H9 (cell line): ENCODE data around the gene PCSK9. TPM values are rescaled to one million over a fixed set of nuclear protein-coding genes. Genes with fewer than 3 reads are reported as not detected.
A peak's percentile ranks its signal among the peaks of the same experiment; 100 is the strongest.

ENCODE experiments used
- DNase-seq: peaks from one replicate; pipeline ENCODE4 v3.0.0-alpha.2; 2017
- H2AFZ ChIP-seq: one replicate; pipeline ENCODE4 v1.6.1; 2013; ENCODE audit warnings: mild to moderate bottlenecking, low read length, control low read depth, moderate library complexity
- H2AK5ac ChIP-seq: 2 replicates; pipeline ENCODE4 v1.6.1; 2013; ENCODE audit warnings: low read length, control low read depth, mixed read lengths; ENCODE audit not compliant: insufficient read length
- H2BK120ac ChIP-seq: one replicate; pipeline ENCODE4 v1.6.1; 2013; ENCODE audit warnings: low read depth, mild to moderate bottlenecking, low read length, control low read depth, inconsistent platforms; ENCODE audit not compliant: poor library complexity, severe bottlenecking
- H2BK12ac ChIP-seq: 2 replicates; pipeline ENCODE4 v1.6.1; 2013; ENCODE audit warnings: low read length, control low read depth, mixed read lengths, low read depth; ENCODE audit not compliant: insufficient read length
- H2BK15ac ChIP-seq: 2 replicates; pipeline ENCODE4 v1.6.1; 2013; ENCODE audit warnings: low read depth, low read length, control low read depth
- H2BK20ac ChIP-seq: one replicate; pipeline ENCODE4 v1.6.1; 2013; ENCODE audit warnings: low read depth, mild to moderate bottlenecking, low read length, control low read depth, inconsistent platforms; ENCODE audit not compliant: poor library complexity, severe bottlenecking
- H2BK5ac ChIP-seq: 2 replicates; pipeline ENCODE4 v1.6.1; 2013; ENCODE audit warnings: low read length, control low read depth, mixed read lengths; ENCODE audit not compliant: insufficient read length
- H3K14ac ChIP-seq: 2 replicates; pipeline ENCODE4 v1.6.1; 2013; ENCODE audit warnings: low read length, control low read depth; ENCODE audit not compliant: insufficient read depth
- H3K18ac ChIP-seq: 2 replicates; pipeline ENCODE4 v1.6.1; 2013; ENCODE audit warnings: low read depth, mild to moderate bottlenecking, mixed read lengths, low read length, control low read depth; ENCODE audit not compliant: insufficient read length
- H3K23ac ChIP-seq: 2 replicates; pipeline ENCODE4 v1.6.1; 2013; ENCODE audit warnings: low read length, control low read depth, mixed read lengths, low read depth; ENCODE audit not compliant: insufficient read length
- H3K23me2 ChIP-seq: 2 replicates; pipeline ENCODE4 v1.6.1; 2013; ENCODE audit warnings: low read depth, mild to moderate bottlenecking, mixed read lengths, low read length, control low read depth; ENCODE audit not compliant: insufficient read length, poor library complexity, severe bottlenecking
- H3K27ac ChIP-seq: 2 replicates; pipeline ENCODE4 v1.5.1; 2013; ENCODE audit warnings: low read length, control low read depth, mixed read lengths, low read depth; ENCODE audit not compliant: insufficient read length
- H3K27me3 ChIP-seq: 2 replicates; pipeline ENCODE4 v1.6.1; 2013; ENCODE audit warnings: low read length, control low read depth, inconsistent platforms; ENCODE audit not compliant: insufficient read depth
- H3K4ac ChIP-seq: 2 replicates; pipeline ENCODE4 v1.6.1; 2013; ENCODE audit warnings: low read depth, mild to moderate bottlenecking, control low read depth, inconsistent platforms, low read length, moderate library complexity
- H3K4me1 ChIP-seq: 2 replicates; pipeline ENCODE4 v1.6.1; 2013; ENCODE audit warnings: low read length, control low read depth, inconsistent platforms; ENCODE audit not compliant: insufficient read depth
- H3K4me2 ChIP-seq: 2 replicates; pipeline ENCODE4 v1.6.1; 2013; ENCODE audit warnings: low read length, control low read depth, mixed read lengths; ENCODE audit not compliant: insufficient read length, insufficient read depth
- H3K56ac ChIP-seq: 2 replicates; pipeline ENCODE4 v1.6.1; 2013; ENCODE audit warnings: low read depth, mild to moderate bottlenecking, mixed read lengths, low read length, control low read depth; ENCODE audit not compliant: insufficient read length
- H3K79me1 ChIP-seq: 2 replicates; pipeline ENCODE4 v1.6.1; 2013; ENCODE audit warnings: low read depth, mild to moderate bottlenecking, moderate library complexity, low read length, control low read depth, inconsistent platforms; ENCODE audit not compliant: insufficient read depth, poor library complexity, severe bottlenecking
- H3K79me2 ChIP-seq: 2 replicates; pipeline ENCODE4 v1.6.1; 2013; ENCODE audit warnings: low read length, control low read depth, inconsistent platforms; ENCODE audit not compliant: insufficient read depth
- H3K9ac ChIP-seq: 2 replicates; pipeline ENCODE4 v1.6.1; 2013; ENCODE audit warnings: low read length, control low read depth, mixed read lengths; ENCODE audit not compliant: insufficient read length; ENCODE audit errors: extremely low read depth
- H3K9me3 ChIP-seq: one replicate; pipeline ENCODE4 v1.6.1; 2013; ENCODE audit warnings: low read depth, low read length, inconsistent platforms; ENCODE audit not compliant: control insufficient read depth
- H3T11ph ChIP-seq: one replicate; pipeline ENCODE4 v1.6.1; 2013; ENCODE audit warnings: mild to moderate bottlenecking, low read length, control low read depth, inconsistent platforms
- H4K20me1 ChIP-seq: one replicate; pipeline ENCODE4 v1.6.1; 2013; ENCODE audit not compliant: control insufficient read depth, insufficient read length, insufficient read depth
- H4K5ac ChIP-seq: 2 replicates; pipeline ENCODE4 v1.6.1; 2013; ENCODE audit warnings: low read depth, mild to moderate bottlenecking, mixed read lengths, low read length, control low read depth; ENCODE audit not compliant: insufficient read length
- H4K8ac ChIP-seq: replicated peaks from 2 replicates; pipeline ENCODE4 v1.6.1; 2013; ENCODE audit warnings: low read length, control low read depth, mixed read lengths, low read depth; ENCODE audit not compliant: insufficient read length
- H4K91ac ChIP-seq: 2 replicates; pipeline ENCODE4 v1.6.1; 2013; ENCODE audit warnings: low read depth, mild to moderate bottlenecking, moderate library complexity, mixed read lengths, low read length, control low read depth; ENCODE audit not compliant: insufficient read length
- H3K27ac Mint-ChIP-seq, 3 experiments: 2 replicates in 2 of 3; 3 replicates in 1 of 3; pipeline ENCODE4 v1.8.0; 2020 to 2021; ENCODE audit warnings: mixed read lengths in 3 of 3, mild to moderate bottlenecking in 1 of 3, moderate library complexity in 1 of 3
- H3K27me3 Mint-ChIP-seq: 2 replicates; pipeline ENCODE4 v1.8.0; 2021; ENCODE audit warnings: low read depth, mild to moderate bottlenecking, moderate library complexity, mixed read lengths
- H3K36me3 Mint-ChIP-seq, 3 experiments: 2 replicates in 2 of 3; 3 replicates in 1 of 3; pipeline ENCODE4 v1.8.0; 2020 to 2021; ENCODE audit warnings: low read depth in 3 of 3, mixed read lengths in 3 of 3; ENCODE audit not compliant: insufficient read depth in 1 of 3
- H3K4me1 Mint-ChIP-seq, 2 experiments: 2 replicates each; pipeline ENCODE4 v1.8.0; 2020; ENCODE audit warnings: mixed read lengths in 2 of 2
- H3K4me3 Mint-ChIP-seq, 2 experiments: 2 replicates in 1 of 2; 3 replicates in 1 of 2; pipeline ENCODE4 v1.8.0; 2020 to 2021; ENCODE audit warnings: mild to moderate bottlenecking in 2 of 2, mixed read lengths in 2 of 2, moderate library complexity in 1 of 2
- H3K9me3 Mint-ChIP-seq, 2 experiments: 2 replicates in 1 of 2; 3 replicates in 1 of 2; pipeline ENCODE4 v1.8.0; 2020; ENCODE audit warnings: mild to moderate bottlenecking in 2 of 2, mixed read lengths in 2 of 2, moderate library complexity in 1 of 2
- WGBS: extraction: QIAGEN DNeasy Blood & Tissue Kit; methylation state at CpG from one replicate; pipeline ENCODE4 v1.1.7; 2013; ENCODE audit warnings: missing lambda C conversion rate, low lambda C conversion rate, mixed read lengths; ENCODE audit not compliant: insufficient read length; ENCODE audit errors: extremely low coverage; 5-methylcytosine and 5-hydroxymethylcytosine counted together
- total RNA-seq: library from RNA; stranded (reverse); gene quantifications from 2 replicates; pipeline ENCODE4 v1.2.1, GENCODE V29; 2021
- TF ChIP-seq, protein P1 (sequence below): fragments of 200-600 bp; sonication (generic); conservative IDR thresholded peaks from 3 replicates; pipeline ENCODE4 v1.8.0; 2021; ENCODE audit warnings: antibody characterized with exemption, mild to moderate bottlenecking

The PCSK9 gene
- total RNA-seq, 1 experiment from 2014 or later: 75.1 TPM

- Histone ChIP-seq H2BK20ac (no peak overlapping the region), H3T11ph (no peak overlapping the region), H3K14ac (no peak overlapping the region), H4K5ac (no peak overlapping the region), H2BK12ac (no peak overlapping the region), H3K56ac (no peak overlapping the region), H2BK120ac (no peak overlapping the region), H3K9me3 (no peaks in the 10 kb centered on the region), H3K4me2 (no peak overlapping the region), H3K79me1 (no peaks in the 10 kb centered on the region), H3K23me2 (no peaks in the 10 kb centered on the region), H4K20me1 (peaks cover 2% of the 10 kb centered on the region), H3K79me2 (no peaks in the 10 kb centered on the region), H3K4me1 (no peaks in the 10 kb centered on the region), H3K18ac (no peak overlapping the region), H3K27ac (no peak overlapping the region), H2BK15ac (no peak overlapping the region), H3K27me3 (no peaks in the 10 kb centered on the region), H3K9ac (no peak overlapping the region), H3K23ac (no peak overlapping the region), H3K4ac (no peak overlapping the region), H2AK5ac (no peak overlapping the region), H2AFZ (no peak overlapping the region), H4K8ac (no peak overlapping the region), H2BK5ac (no peak overlapping the region), H4K91ac (no peak overlapping the region)
- Mint-ChIP-seq H3K27me3 (no peaks in the 10 kb centered on the region), H3K4me1 (0 out of 4 replicates have a peak, but pooled peaks cover 0 to 3% of the 10 kb centered on the region in 2 experiments), H3K36me3 (peaks cover 7 to 75% (median 33%) of the 10 kb centered on the region in 3 experiments; a peak in 6 of 7 replicates), H3K9me3 (no peaks in the 10 kb centered on the region), H3K4me3 (no peak overlapping the region), H3K27ac (peak overlapping the region in 2 of 3 experiments; percentile 21 to 52; a peak in 2 of 7 replicates)
- TF ChIP-seq, protein P1, sequence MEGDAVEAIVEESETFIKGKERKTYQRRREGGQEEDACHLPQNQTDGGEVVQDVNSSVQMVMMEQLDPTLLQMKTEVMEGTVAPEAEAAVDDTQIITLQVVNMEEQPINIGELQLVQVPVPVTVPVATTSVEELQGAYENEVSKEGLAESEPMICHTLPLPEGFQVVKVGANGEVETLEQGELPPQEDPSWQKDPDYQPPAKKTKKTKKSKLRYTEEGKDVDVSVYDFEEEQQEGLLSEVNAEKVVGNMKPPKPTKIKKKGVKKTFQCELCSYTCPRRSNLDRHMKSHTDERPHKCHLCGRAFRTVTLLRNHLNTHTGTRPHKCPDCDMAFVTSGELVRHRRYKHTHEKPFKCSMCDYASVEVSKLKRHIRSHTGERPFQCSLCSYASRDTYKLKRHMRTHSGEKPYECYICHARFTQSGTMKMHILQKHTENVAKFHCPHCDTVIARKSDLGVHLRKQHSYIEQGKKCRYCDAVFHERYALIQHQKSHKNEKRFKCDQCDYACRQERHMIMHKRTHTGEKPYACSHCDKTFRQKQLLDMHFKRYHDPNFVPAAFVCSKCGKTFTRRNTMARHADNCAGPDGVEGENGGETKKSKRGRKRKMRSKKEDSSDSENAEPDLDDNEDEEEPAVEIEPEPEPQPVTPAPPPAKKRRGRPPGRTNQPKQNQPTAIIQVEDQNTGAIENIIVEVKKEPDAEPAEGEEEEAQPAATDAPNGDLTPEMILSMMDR: no peak
- peak; percentile 14 for DNase-seq
- no CpG with 5 or more reads among the region's 2 CpGs for WGBS
Measured at GRCh38 chr1:55064861-55065263, 25.5 kb downstream of the PCSK9 start.
